Tibial nerve (tissue), 4 donors: ENCODE results near the gene SRSF10.

Experiments
- CTCF ChIP-seq, 5 experiments: fragments of 200-600 bp in 3 of 5; fragments of 450-650 bp in 2 of 5; sonication (generic) in 3 of 5; IDR thresholded peaks; one replicate each; pipeline ENCODE4 v1.5.1; 2016 to 2019; ENCODE audit warnings: antibody characterized with exemption in 5 of 5, mild to moderate bottlenecking in 3 of 5, moderate library complexity in 2 of 5
- EP300 ChIP-seq, 2 donors: sonication (generic); formaldehyde crosslinking; IDR thresholded peaks; one replicate each; pipeline ENCODE4 v1.6.1; 2017; ENCODE audit warnings: antibody characterized with exemption in 2 of 2, mild to moderate bottlenecking in 1 of 2
- POLR2A ChIP-seq, 2 donors: fragments of 450-650 bp; IDR thresholded peaks; one replicate each; pipeline ENCODE4 v1.6.1; 2017; ENCODE audit warnings: antibody characterized with exemption in 2 of 2, mild to moderate bottlenecking in 2 of 2, moderate library complexity in 2 of 2

- TF ChIP-seq POLR2A (IDR thresholded peaks at IDR 0.05) (no peak), CTCF (IDR thresholded peaks at IDR 0.05) (no peak), EP300 (IDR thresholded peaks at IDR 0.05) (no peak)
Measured at GRCh38 chr1:23957096-23957495, 23.0 kb downstream of the SRSF10 start.
